Endometrial microvascular endothelial cells (primary cell): ENCODE results near the gene TPBG. TPM values are rescaled to one million over a fixed set of nuclear protein-coding genes. Genes with fewer than 3 reads are reported as not detected.
"Not testable (repeated sequence)": the region's sequence is repeated elsewhere in the genome, so short reads cannot be mapped to it uniquely, and the experiment has no call there.

Source experiments
- in situ Hi-C: cut with HindIII; loops from 2 replicates; pipeline ENCODE4 v1.10.0; 2017; ENCODE audit warnings: low sequenced_read_pairs, low pct_unique_long_range_greater_than_20kb; ENCODE audit errors: inconsistent ontology term
- total RNA-seq: library from RNA; depleted of rRNA; stranded (reverse); fragments of >200 nt; gene quantifications from one replicate; pipeline ENCODE4 v1.2.3, GENCODE V29; 2015; ENCODE audit errors: inconsistent ontology term

The TPBG gene
- total RNA-seq, 1 donor from 2014 or later, result 11.1 TPM

DNA sequence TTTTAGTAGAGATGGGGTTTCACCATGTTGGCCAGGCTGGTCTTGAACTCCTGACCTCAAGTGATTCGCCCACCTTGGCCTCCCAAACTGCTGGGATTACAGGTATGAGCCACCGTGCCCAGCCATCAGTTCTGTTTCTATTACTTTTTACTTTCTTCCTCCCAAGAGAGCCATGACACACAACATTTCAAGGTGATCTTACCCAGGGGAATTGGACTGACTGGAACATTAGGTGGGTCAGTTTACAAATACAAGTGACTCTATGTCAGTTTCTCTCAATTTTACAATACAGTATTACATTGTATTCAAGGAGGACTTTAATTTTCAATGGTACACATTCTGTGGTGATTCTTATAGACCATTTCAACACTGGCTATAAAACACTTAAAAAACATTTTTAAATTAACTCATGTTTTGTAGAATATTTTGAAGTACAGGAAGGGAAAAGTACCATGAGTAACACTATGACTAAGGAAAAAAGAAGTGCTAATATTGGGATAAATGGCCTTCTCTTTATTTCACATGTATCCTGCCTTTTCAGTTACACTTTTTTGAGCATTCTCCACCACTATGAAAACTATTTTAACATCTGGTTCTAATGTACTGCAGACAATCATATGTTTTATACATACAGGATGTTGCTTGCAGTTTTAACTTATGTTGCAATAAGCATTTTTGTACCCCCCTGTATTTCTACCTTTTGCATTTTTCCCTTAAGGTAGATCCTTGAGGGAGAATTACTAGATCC lies 8.4 kb downstream of the TPBG start:
- in situ Hi-C loops, result no loop called here

DNA sequence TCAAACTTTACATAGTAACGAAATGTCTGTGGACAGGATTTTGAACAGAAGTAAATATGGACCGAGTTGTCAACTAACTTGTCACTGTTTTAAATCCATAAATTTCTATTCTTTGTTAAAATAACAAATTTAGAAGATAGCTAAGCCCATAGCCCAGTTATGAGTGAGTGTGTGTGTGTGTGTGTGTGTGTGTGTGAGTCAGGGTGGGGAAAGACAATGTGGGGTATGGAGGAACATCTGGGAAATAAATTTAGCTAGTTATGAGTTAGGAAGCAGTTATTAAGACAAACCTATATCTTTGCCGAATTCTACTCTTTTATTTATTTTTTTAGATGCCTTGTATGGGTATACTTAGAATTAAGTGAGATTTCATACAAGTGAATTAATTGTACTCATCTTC lies 9.0 kb downstream of the TPBG start:
- in situ Hi-C loops, result no loop called here

DNA sequence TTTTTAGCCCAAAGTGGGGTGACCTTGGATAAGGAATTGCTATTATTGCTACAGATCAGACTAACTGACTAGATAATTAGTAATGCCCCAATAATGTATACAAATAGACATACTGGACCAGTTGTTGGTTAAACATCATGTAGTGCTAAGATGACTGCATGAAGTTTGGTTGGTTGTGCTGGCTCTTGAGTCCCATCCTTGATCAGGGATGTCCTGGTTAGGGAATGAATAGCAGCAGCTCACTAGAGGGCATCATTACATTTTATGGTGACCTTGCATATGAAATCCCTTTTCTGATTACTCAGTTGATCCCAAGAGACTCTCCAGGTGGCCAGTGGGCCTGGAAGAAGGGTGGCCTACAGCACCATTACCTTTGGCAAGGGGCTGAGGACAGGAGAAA lies 10.9 kb downstream of the TPBG start:
- in situ Hi-C loops, result no loop called here

DNA sequence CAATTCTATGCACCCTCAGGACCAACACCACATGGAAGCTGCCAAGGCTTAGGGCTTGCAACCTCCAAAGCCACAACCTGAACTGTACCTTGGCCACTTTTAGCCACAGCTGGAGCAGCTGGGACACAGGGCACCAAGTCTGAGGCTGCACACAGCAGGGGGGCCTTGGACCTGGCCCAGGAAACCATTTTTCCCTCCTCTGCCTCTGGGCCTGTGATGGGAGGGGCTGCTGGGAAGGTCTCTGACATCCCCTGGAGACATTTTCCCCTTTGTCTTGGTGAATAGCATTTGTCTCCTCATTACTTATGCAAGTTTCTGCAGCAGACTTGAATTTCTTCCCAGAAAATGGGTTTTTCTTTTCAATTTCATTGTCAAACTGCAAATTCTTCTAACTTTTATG lies 13.0 kb downstream of the TPBG start:
- in situ Hi-C loops, result no loop called here

DNA sequence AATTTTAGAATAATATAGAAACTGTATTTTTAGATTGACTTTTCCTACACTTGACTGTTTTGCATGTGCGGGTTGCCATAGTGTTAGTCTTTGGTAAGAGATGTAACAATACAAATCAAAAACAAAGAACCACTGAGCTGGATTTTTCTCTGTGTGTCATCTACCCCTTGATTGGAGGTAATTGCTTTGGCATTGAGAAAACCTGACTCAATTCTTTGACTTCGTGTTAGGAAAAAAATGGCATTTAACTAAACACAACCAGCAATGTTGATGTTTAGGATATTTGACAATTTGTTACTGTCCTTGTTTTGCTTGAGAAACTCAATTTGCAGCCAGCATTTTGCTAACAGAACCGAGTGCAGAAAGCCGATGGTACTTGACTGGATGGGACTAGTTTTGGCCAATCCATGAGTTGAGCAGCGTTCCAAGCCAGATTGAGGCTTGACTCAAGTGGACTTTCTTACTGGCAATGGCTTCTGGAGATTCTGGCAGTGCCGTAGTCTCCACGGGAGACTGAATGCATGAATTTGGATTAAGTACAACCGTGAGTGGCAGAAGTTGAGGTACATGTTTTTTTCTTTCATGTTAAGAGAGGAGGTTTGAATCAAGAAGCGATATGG lies 17.1 kb downstream of the TPBG start:
- in situ Hi-C loops, result no loop called here

DNA sequence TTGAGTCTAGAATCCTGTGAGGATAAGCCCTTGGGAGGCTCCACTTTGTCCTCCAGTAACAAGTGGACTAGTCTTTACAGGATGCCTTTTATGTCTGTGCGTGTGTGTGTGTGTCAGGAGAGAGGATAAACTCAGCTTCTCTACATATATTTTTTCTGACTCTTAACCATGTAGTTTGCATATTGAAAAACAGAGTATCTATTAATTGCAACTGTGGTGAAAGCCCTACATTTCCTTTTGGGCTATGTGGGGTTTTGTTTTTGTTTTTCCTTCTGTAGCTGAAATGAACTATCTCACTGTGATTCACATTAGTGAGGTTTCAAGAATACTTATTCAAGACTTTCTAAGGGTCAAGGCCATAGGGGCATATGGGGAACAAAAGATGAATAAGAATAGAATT lies 17.7 kb downstream of the TPBG start:
- in situ Hi-C loops, result no loop called here

DNA sequence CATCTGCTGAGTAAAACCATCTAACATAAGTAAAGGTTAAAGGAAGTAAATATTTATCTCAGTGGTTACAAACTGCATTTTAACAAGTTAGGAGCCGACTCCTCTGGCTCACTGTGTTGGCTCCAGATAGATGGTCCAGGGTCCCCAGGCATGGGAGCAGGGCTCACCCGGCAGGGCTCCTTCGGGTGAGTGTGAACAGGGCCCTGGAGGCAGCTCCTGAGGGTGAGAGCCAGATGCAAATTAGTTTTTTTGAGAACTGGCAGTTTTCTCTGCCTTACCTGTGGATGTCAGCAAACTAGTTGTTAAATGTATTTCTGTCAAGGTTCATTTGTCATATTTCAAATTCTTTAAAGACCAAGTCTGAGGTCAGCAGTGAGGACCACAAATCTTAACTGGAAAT lies 21.5 kb downstream of the TPBG start:
- in situ Hi-C loops, result no loop called here

DNA sequence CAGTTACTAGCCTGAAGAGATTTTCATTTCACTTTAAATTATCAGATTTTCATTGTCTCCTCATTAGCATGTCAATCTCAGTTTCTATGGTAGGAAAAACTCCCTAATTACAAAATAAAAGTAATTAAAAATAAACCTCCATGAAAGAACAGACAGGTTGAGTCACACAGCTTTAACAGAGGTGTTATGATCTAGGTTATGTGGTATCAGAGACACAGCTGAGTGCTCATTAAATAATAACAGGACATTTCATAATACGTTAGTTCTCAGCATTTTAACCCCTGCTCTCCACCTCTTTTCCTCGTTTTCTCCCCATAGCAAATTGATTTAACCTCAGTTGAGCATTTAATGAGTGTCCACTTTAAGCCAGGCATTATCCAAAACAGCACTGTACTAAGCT lies 21.9 kb downstream of the TPBG start:
- in situ Hi-C loops, result no loop called here

DNA sequence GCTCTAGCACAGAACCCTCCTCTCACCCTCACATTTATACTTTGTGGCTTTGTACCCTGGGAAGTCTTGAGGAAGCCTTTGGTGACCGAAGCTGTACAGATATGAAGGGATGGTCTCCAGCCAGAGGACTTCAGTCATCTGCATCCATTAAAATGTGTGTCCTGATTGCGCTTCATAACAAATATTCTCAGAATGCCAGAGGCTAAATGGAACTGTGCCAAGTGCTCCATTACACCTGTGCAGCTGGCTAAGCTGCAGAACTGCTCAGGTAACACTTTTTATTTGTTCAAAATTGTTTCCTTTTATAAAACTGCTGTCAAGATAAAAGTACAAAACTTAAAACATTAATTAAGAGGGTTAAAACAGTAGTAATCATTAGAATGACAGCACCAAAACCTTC lies 22.3 kb downstream of the TPBG start:
- in situ Hi-C loops, result no loop called here

DNA sequence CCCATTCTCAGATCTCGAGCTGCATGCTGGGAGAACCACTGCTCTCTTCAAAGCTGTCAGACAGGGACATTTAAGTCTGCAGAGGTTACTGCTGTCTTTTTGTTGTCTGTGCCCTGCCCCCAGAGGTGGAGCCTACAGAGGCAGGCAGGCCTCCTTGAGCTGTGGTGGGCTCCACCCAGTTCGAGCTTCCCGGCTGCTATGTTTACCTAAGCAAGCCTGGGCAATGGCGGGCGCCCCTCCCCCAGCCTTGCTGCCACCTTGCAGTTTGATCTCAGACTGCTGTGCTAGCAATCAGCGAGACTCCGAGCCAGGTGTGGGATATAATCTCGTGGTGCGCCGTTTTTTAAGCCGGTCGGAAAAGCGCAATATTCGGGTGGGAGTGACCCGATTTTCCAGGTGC lies 31.2 kb downstream of the TPBG start:
- in situ Hi-C loops, result not testable (repeated sequence)

DNA sequence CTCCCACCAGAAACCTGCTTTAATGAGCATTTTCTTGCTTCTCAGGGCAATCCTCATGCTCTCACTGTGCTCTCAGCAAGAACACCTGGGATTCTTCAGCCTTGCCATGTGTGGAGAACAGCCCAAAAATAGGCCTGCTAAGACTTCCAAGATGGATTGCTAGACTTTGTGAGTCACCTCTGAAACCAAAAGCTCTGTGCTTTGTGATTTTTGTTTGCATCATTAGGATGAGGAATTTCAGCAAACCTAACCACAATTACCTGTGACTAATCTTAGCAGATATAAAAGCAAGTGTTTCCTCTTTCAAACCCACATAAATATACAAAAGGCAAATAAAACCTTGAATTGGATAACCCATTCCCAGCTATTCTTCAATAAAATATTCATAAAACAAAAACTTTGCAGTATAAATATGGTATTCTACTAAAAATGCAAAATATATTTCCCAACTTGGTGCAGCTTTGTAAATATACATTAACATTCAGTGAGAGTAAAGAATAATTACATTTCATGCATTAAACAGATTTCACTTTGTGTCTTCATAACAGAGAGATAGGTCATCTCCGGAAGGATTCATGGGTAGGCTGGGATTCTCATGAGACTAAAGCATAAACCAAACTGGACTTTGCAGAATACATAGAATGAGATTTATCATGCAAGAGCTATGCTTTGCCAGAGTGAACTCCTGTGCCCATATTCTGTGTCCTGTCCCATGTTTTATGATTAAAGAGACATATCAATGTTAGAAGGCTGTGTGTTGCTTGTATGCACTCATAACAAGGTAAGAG lies 33.5 kb downstream of the TPBG start:
- in situ Hi-C loops, result no loop called here

DNA sequence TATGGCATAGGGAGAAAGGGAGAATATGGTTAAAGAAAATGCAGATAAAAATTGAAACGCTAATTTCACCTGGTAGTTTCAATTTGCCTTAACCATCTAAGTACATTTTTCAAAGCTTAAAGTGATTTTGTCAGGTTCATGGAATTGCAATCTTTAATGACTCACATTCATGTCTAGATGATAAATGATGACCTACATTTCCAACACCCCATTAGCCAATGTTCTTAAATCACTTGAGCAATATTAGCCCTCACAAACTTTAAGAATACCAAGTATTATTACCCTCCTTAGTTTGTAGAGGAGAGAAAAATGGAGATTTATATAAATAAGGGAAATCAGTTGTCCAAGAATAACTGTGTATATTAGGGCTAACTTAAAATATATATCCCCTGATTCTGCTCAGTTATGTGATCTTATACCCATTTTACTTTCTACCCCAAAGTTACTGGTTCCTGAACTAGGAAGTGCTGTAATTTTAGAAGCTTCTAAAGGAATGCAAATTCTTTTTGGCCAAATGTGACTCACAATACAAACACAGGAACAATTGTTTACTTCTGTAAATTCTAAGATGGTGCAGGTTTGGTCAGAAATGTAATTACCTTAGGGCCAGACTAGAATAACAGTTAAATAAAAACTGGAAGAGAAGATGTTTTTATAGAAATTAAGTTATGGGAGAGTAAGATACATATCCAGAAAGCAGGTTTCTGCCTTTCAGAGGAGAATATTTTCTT lies 34.5 kb downstream of the TPBG start:
- in situ Hi-C loops, result no loop called here

DNA sequence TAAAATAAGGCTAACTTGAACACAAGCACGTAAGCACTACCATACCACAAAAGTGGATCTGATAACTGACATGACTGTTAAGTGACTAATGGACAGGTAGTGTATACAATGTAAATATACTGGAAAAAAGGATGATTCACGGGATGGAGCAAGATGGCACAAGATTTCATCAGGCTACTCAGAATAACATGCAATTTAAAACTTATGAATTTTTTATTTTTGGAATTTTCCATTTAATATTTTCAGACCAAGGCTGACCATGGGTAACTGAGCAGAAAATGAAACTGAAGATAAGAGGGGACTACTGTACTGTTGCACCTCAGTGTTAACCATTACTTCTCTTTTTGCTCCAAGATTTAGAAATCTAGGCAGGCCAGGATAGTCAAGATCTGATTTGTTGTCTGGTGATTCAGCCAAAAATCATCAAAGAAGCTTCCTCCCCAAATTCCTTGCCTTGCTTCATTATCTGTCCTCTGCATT lies 45.4 kb downstream of the TPBG start:
- in situ Hi-C loops, result no loop called here

DNA sequence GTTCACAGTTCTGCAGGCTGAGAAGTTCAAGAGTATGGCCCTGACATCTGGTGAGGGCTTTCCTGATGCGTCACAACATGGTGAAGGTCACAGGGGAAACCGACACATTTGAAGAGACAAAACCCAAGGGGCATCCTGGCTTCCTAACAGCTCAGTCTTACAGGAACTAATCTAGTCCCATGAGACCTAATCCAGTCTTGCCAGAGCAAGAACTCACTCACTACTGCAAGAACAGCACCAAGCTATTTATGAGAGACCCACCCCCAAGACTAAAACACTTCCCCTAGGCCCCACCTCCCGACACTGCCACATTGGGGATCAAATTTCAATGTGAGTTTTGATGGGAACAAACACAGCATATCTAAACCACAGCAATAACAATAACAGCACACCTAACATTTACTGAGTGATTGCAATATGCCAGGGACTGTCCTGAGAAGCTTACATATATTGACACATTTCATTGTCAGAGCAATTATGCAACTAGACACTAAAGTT lies 46.6 kb downstream of the TPBG start:
- in situ Hi-C loops, result no loop called here

DNA sequence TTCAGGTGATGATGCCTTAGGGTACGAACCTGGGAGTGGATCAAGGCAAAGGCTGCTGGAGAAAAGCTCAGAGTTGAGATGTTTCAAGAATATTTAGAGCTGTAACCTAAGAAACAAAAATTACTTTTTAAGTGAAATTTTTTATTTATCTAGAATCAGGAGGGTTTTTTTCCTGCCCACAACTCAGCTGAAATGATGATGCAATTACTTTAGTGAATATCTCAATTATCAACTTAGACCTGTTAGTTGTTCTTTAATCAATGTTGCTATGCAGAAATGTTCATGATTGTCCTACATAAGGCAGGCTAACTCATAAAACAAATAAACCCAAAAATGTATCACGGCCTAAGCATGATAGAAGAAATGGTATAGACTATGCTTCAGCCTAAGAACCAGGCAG lies 50.3 kb downstream of the TPBG start:
- in situ Hi-C loops, result no loop called here

DNA sequence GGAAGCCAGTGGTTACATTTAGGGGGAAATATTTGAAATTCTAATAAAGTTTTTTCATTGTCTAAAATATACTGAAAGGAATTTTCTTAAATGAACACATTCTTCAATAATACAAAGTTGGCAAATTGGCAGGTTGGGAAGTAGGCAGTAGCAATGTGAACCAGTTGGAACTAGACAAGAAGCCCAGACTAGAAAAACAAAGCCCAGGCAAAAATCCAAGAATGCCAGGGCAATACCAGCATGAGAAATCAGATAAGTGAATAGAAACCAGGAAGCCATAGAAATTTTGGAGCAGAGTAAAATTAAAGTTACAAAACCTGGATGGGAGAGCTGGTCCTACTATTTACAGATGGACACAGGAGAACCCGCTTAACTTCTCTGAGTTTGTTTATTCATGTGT lies 52.2 kb downstream of the TPBG start:
- in situ Hi-C loops, result no loop called here

DNA sequence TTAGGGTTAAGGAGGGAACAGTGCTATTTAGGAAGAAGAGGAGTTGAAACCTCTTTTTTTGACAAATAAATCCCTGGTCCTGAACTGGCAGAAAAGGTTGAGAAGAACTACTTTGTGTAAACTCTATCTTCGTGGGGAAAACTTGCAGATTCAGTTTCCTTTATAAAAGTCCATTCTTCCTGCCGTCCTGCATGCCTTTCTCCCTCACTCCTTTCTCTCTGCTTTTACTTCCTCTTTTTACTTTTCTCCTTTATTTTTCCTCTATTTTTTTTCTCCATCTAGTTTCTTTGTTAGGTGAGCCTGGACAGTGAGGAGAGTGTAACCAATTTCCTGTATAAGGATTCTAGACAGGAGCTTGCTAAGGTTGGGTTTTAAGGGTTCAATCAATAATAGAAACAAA lies 52.7 kb downstream of the TPBG start:
- in situ Hi-C loops, result no loop called here
